GM23248 (cell line): ENCODE measurements around the gene CD7.

Source experiments
- EZH2 ChIP-seq: fragments of 200-600 bp; sonication (generic); IDR thresholded peaks from 2 replicates; pipeline ENCODE4 v1.6.1; 2018; ENCODE audit warnings: antibody characterized with exemption, mild to moderate bottlenecking; ENCODE audit not compliant: insufficient read depth, poor library complexity, severe bottlenecking
- EZH2phosphoT487 ChIP-seq: fragments of 200-600 bp; sonication (generic); IDR thresholded peaks from 2 replicates; pipeline ENCODE4 v1.6.1; 2018; ENCODE audit warnings: antibody characterized with exemption, moderate library complexity, mild to moderate bottlenecking, low read depth; ENCODE audit not compliant: insufficient read depth

DNA sequence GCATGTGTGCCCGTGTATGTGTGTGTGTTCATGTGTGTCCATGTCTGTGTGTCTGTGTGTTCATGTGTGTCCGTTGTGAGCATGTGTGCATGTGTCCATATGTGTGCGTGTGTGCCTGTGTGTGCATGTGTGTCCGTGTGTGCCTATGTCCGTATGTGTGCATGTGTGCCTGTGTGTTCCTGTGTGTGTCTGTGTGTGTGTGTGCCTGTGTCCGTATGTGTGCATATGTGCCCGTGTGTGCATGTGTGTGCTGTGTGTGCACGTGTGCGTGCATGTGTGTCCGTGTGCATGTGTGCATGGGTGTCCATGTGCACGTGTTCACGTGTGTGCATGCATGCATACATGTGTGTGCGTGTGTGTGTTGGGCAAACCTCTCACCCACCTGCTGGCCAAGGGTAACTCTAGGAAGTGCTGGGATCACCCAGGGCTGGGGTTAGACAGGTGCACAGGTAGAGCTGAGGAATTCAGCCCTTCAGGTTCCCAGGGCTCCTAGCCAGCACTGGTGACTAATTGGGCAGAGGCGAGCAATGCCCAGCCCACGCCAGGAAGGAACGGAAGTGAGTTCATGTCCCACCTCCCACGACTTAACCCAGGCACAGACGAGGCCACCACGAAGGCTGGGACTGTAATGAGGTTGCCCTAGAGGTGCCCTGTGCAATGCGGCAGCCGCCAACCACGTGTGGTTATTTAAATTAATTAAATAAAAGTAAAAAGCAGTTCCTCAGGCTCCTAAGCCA lies 35.7 kb downstream of the CD7 start:
- TF ChIP-seq EZH2phosphoT487 = no peak
- TF ChIP-seq EZH2 = no peak
